HG02970 (cell line): ENCODE data around the gene COPS7A.
A peak's percentile ranks its signal among the peaks of the same experiment; 100 is the strongest.

Source experiments
- ATAC-seq: cut with Tn5 transposase; IDR thresholded peaks from one replicate; pipeline ENCODE4 v1.9.1; 2021; ENCODE audit warnings: mild to moderate bottlenecking, moderate library complexity, moderate number of reproducible peaks; ENCODE audit not compliant: unreplicated experiment, low FRiP score

The COPS7A gene

DNA sequence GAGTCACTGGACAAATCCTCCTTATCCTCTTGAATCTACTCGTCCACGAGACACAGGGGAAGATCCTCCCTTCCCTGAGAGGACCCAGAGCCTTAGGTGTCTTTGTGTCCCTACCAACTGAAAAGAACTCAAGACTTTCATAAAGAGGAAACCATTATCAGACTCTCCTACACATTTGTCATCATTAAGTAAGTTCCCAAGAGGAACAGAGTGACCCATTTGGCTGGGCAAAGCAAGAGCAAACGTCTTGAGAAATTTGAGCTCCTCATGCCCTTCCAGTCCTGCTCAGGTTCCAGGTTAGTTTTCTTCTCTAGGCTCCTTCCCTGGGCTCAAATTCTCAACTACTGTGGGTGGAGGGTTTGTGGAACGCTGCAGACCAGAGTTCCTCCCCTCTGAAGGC, 23.4 kb downstream of the COPS7A start:
- no peak for ATAC-seq

DNA sequence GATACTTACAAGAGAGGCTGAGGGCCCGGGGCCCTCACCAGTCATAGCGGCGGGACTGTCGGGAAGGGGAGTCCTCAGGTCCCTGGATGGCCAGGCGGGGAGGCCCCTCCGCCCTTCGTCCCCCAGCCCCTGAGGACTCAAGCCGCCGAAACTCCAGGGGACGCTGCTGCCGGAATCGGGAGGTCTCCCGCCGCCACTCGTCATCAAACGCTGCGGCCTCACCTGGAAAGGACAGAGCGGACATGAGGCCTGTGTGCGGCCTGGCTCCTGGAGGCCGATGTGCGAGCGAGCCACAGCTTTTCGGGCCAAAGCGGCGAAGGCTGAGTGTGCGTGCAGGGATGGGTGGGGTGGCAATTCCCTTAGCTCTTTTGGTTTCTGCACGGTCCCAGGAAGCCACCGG, 24.9 kb downstream of the COPS7A start:
- no peak for ATAC-seq

DNA sequence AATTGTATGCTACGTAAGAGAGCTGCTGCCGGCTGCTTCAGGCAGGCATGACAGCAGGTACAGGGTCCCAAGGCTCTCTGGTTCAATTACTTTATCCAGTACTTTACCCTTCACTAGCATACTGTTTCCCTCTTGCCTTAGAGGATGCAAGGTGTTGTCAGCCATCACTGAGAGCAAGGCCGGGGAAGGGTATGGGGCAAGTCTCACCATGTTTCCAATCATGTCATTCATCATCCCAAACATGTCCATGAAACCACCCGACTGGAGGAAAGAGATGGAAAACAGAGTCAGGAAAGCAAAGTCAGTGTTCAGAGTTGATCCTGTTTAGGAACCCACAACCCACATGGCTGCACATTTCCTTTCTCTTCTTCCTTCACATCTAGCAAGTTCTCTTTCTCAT, 26.7 kb downstream of the COPS7A start:
- ATAC-seq, result no peak

DNA sequence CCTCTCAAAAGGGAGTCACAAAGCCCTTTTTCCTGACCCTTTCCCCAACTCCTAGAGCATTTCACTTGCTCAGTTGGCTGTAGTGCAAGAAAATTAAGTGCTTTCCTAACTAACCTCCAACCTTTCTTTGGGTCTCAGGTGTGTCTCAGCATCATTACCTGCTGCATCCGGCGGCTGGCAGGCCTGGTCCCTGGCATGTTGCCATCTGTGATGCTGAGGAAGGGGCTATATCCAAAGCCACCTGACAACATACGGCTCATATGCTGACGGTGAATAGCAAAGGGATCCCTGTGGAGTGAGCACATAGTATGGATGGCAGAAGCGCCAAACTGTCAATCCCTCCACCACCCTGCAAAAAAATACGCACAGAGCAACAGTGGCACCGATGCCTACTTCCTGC, 27.9 kb downstream of the COPS7A start:
- ATAC-seq, result no peak

GRCh38 chr12:6752167-6752920, 28.5 kb downstream of the COPS7A start:
- ATAC-seq, result no peak

- ATAC-seq, result peak; percentile 89
These were observed 29.3 kb downstream of the COPS7A start, which contains the start of gene MLF2 for GRCh38 chr12:6752921-6753771. Gene MLF2 (minus strand): TSS chr12:6753141. CDS start chr12:6752334, 807 bp downstream.

GRCh38 chr12:6753772-6754356, 30.0 kb downstream of the COPS7A start:
- ATAC-seq, result no peak

DNA sequence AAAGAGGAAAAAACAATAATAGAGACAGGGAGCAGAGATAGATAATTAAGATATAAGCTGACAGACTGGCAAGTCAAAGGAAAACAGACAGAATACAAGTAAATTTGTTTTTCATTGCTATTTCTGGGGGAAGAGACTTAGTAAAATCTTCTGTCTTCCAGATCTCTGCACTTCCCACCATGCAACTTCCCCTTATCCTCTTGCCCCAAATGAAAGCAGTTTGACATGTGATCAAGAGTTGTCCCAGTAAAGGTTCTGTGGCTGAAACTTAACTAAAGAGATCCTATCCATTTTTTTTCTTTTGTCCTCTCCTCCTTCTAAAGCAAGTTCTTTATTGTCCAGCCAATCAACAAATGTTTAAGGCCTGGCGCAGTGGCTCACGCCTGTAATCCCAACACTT, 30.6 kb downstream of the COPS7A start:
- ATAC-seq, result no peak

DNA sequence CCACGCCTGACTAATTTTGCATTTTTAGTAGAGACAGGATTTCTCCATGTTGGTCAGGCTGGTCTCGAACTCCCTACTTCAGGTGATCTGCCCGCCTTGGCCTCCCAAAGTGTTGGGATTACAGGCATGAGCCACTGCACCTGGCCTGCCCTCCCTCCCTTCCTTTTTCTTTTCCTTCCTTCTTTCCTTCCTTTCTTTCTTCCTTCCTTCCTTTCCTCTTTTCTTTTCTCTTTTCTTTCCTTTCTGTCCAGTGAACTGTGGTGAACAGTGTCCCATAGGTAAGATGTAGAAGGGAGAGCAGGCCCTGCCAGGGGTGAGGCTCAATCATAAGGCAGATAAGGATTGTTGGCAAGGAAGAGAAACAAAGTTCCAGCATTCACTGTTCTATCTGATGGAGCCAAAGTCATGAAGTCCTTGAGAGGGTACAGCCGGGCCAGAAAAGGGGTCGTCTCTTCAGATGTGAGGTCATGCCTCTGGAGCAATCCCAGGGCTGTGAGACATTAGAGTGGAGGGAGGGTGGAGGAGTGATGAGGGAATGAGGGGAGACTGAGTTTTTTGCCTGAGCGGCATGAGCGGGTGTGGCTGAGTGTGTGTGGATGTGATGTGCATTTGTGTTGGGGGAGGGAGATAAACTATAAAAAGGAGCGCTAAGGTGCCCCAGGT, 33.3 kb downstream of the COPS7A start:
- no peak for ATAC-seq

GRCh38 chr12:6758506-6759095, 34.8 kb downstream of the COPS7A start:
- no peak for ATAC-seq

GRCh38 chr12:6759741-6760140, 35.9 kb downstream of the COPS7A start:
- ATAC-seq, result no peak

DNA sequence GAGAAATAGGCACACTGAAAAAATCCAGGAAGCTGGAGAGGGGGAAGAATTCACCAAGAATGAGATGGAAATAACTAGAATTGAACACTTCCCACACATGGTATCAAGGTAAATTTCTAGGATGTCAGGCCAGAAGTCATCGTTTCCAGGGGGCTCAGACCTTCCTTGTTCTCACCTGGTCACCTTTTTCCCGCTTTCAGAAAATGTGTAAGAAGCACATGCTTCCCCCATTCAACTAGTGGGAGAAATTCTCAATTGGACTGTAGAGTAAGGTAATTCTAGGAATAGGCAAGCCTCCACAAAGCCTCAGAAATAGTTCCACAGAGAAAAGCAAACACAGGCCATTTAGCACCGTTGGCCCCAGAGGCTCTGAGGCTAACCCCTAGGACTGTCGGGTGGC, 39.5 kb downstream of the COPS7A start:
- ATAC-seq, result no peak

DNA sequence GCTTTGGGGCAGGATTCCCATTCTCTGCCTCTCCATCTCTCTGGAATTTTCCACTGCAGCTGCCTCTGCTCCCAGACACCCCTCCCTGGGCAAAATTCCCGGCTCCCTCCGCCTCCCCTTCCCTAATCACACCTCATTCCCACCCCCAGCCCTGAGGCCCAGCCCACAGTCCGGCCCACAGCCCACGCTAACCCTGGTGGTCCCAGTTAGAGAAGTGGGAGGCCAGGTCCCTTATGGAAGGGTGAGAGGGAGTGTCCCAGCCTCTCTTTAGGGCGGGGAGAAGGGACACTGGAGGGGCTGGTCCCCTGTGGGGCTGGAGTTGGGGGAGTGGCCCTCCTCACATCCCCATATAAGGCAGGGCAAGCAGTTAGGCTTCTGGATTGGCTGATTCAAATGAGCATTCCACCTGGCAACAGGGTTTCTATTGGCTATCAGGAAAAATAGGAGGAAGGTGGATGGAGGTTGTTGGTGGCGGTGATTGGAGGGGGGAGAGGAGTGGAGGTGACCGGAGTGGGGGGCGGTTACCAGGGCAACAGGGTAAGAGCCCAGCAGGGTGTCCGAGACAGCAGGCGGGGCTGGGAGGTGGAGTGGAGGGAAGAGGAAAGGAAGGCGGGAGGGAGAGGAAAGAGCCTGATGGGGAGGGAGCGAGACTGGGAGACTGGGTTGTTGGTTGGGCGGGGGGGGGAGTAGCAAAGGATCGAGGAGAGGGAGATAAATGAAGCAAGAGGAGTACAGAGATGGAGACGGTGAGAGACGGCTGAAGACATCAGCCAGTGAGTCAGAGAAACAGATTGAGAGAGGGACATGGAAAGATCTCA, 40.4 kb downstream of the COPS7A start:
- ATAC-seq, result peak; percentile 46

GRCh38 chr12:6765048-6765633, 41.3 kb downstream of the COPS7A start:
- no peak for ATAC-seq

- ATAC-seq, result no peak
These were observed 42.1 kb downstream of the COPS7A start, which contains the start of gene PTMS for GRCh38 chr12:6765634-6766581. Gene PTMS (plus strand): TSS chr12:6766363. CDS start chr12:6766706, 343 bp downstream.

DNA sequence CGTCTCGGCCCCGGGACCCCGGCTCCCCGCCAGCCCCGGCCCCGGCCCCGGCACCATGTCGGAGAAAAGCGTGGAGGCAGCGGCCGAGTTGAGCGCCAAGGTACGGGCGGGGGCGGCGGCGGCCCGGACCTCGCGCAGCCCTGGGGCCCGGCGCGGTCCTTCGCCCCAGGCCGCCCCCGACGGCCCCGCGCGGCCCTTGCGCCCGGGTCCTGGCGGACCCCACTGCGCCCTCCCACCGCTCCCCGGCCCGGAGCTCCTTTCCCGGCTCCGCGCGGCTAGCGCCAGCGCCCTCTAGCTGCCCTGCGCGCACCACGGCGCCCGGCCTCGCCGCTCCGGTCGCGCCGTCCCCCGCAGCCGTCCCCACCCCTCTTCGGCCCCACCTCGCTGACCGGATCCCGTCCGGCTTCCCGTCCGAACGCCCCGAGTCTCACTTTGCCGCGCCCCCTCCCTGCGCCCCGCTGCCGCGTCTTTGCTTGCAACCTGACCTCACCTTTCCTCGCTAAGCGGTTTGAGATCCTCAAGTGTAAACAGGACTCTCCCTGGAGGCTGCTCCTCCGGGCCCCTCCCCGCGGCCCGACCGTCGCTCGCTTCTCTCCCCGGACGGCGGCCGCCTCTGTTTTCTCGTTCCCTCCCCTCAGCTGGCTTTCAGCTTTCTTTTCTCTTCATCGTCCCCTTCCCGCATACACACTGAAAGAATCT, 43.0 kb downstream of the COPS7A start:
- no peak for ATAC-seq
